ENCODE data around the gene FARS2.

DNA sequence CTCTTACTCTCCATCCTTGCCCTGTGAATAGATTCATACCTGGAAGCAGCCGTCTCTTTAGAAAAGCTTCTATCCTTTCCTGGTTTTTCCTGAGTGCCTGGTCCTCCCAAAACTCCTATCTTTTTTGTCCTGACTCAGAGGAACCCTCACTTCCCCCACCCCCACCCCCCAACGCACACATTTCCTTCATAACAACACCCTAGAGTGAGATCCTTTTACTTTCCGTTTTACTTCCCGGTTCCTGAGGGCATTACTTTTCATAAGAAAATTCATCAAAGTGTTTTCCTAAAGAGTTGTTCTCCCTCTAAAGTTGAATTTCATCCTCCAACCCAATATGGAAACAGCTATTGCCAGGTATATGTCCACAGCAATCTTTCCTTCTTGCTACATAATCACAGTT, 418.4 kb downstream of the FARS2 start:
- TF ChIP-seq POLR2AphosphoS5 (IDR thresholded peaks at IDR 0.05) (no peak), POLR2A (IDR thresholded peaks at IDR 0.05) (no peak)
- TF ChIP-seq, protein P1, sequence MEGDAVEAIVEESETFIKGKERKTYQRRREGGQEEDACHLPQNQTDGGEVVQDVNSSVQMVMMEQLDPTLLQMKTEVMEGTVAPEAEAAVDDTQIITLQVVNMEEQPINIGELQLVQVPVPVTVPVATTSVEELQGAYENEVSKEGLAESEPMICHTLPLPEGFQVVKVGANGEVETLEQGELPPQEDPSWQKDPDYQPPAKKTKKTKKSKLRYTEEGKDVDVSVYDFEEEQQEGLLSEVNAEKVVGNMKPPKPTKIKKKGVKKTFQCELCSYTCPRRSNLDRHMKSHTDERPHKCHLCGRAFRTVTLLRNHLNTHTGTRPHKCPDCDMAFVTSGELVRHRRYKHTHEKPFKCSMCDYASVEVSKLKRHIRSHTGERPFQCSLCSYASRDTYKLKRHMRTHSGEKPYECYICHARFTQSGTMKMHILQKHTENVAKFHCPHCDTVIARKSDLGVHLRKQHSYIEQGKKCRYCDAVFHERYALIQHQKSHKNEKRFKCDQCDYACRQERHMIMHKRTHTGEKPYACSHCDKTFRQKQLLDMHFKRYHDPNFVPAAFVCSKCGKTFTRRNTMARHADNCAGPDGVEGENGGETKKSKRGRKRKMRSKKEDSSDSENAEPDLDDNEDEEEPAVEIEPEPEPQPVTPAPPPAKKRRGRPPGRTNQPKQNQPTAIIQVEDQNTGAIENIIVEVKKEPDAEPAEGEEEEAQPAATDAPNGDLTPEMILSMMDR (IDR thresholded peaks at IDR 0.05), result no peak
